HG02870 (cell line): Measurements from ENCODE around the gene RBBP9.
"Not testable (repeated sequence)": the region's sequence is repeated elsewhere in the genome, so short reads cannot be mapped to it uniquely, and the experiment has no call there.

Experiments
- ATAC-seq: cut with Tn5 transposase; IDR thresholded peaks from one replicate; pipeline ENCODE4 v1.9.1; 2021; ENCODE audit warnings: mild to moderate bottlenecking, moderate library complexity; ENCODE audit not compliant: unreplicated experiment

RBBP9 gene

DNA sequence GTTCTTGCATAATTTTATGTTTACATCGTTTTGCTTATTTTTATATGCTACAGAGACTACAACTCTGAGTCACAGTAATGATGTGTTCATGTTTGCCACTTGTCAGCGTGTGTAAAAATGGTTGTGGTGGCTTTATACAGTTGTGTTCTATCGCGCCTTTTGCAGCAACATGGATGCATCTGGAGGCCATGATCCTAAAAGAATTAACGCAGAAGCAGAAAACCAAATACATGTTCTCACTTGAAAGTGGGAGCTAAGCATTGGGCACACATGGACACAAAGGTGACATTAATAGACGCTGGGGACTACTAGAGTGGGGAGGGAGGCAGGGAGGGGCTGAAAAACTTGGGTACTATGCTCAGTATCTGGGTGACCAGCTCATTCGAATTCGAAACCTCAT is 9.7 kb upstream of the RBBP9 start:
- ATAC-seq, result no peak

DNA sequence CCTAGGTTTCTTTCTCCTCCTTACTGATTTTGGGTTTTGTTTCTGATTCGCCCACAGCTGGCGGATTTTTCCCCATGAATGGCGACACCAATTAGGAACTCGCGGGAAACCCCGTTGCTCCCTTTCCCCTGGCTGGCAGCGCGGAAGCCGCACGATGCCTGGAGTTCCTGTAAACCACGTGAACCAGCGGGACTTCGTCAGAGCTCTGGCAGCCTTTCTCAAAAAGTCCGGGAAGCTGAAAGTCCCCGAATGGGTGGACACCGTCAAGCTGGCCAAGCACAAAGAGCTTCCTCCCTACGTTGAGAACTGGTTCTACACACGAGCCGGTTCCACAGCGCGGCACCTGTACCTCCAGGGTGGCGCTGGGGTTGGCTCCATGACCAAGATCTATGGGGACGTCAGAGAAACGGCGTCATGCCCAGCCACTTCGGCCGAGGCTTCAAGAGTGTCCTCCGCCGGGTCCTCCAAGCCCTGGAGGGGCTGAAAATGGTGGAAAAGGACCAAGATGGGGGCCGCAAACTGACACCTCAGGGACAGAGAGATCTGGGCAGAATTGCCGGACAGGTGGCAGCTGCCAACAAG is 7.5 kb upstream of the RBBP9 start:
- ATAC-seq, result no peak

DNA sequence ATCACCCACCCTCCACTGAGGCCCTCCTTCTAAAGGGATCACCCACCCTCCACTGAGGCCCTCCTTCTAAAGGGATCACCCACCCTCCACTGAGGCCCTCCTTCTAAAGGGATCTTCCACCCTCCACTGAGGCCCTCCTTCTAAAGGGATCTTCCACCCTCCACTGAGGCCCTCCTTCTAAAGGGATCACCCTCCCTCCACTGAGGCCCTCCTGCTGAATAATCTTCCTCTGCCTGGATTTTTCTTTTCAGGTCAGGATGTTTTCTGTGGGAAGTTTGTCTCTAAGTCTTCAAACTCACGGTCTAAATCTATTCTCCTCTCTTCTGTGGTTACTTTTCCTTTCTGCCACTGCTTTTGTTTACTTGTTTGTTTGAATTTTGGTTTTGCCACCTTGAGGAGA is 4.6 kb upstream of the RBBP9 start:
- ATAC-seq, result not testable (repeated sequence)

DNA sequence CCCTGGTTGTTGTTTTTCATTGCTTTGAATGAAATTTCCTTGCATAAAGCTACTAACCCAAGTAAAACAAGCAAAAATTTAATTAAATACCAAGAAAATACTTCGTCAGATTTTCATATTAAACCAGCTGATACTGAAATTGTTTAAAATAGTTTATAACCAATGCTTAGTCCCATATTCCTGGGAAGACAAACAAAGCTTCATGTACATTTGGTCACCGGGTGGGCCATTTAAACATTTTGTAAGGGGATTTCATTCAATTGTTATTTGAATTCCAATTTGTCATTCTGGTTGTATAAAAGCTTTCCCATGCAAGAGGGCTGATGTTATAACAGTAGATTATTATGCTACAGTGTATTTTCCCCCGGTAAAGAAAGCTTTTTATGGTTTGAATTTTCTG is 578 bp upstream of the RBBP9 start:
- ATAC-seq, result no peak

DNA sequence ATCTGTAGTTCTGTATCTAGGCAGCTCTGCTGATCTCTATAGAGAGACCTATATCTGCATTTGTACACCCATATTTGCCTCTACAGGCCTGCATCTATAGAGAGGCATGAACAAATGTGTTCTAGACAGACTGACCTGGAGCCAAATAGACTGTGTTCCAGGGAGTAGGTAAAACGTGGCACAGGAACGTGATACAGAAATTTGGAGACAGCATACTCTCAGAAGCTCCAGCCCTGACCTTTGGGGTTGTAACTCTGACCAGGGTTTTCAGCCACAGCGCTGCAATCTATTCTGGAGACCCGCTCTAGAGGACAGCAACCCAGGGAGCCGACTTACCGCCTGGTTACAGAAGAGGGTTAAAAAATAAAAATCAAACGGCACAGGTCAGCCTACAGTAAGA is 983 bp downstream of the RBBP9 start:
- no peak for ATAC-seq

DNA sequence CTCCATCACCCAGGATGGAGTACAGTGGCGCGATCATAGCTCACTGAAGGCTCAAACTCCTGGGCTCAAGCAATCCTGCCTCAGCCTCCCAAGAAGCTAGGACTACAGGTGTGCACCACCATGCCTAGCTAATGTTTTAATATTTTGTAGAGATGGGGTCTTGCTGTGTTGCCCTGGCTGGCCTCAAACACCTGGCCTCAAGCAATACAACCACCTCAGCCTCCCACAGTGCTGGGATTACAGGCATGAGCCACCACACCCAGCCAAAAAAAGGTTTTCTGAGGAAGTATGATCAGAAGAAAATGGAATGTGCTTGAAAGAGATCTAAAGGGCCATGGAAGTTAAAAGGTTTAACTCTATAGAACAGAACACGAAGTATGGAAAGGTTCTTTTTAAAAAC is 8.7 kb downstream of the RBBP9 start:
- ATAC-seq, result no peak

DNA sequence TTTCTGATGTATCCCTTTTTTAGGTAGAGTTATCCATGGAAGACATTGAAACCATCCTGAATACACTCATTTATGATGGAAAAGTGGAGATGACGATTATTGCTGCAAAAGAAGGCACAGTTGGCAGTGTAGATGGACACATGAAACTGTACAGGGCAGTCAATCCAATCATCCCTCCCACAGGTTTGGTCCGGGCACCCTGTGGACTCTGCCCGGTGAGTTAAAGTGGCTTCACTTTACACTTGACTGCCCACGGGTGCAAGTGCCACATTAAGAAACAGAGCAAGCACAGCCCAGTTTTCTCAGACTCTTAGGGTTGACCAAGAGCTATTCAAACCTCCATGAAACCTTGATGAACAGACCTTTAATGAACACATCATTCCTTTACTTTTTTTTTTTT is 15.4 kb downstream of the RBBP9 start:
- no peak for ATAC-seq

DNA sequence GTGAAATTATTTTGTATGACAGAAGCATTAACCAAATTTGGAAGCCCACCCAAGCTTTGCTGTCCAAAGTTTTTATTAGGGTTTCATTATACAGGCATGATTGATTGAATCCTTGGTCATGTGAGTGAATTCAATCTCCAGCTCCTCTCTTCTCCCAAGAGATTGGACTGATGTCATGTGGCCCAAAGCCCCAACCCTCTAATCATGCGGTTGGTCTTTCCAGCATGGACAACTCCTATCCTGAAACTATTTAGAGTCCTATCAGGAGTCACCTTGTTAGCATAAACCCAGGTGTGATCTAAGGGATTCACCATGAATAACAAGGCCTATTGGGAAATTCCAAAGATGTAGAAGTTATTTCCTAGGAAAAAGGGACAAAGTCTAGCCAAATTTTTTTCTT is 19.2 kb downstream of the RBBP9 start:
- ATAC-seq, result no peak

DNA sequence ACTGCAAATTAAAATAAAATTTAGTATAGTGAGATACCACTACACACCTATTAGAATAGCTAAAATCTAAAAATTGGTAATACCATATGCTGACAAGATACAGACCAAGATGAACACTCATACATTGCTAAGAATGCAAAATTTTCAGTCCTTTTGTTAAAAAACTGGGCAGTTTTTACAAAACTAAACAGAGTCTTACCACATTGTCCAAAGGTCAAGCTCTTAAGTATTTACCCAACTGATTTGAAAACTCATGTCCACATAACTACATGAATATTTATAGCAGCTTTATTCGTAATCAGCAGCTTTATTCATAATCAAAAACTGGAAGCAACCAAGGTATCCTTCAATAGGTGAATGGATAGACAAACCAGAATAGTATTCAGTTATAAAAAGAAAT is 19.8 kb downstream of the RBBP9 start:
- ATAC-seq, result no peak

DNA sequence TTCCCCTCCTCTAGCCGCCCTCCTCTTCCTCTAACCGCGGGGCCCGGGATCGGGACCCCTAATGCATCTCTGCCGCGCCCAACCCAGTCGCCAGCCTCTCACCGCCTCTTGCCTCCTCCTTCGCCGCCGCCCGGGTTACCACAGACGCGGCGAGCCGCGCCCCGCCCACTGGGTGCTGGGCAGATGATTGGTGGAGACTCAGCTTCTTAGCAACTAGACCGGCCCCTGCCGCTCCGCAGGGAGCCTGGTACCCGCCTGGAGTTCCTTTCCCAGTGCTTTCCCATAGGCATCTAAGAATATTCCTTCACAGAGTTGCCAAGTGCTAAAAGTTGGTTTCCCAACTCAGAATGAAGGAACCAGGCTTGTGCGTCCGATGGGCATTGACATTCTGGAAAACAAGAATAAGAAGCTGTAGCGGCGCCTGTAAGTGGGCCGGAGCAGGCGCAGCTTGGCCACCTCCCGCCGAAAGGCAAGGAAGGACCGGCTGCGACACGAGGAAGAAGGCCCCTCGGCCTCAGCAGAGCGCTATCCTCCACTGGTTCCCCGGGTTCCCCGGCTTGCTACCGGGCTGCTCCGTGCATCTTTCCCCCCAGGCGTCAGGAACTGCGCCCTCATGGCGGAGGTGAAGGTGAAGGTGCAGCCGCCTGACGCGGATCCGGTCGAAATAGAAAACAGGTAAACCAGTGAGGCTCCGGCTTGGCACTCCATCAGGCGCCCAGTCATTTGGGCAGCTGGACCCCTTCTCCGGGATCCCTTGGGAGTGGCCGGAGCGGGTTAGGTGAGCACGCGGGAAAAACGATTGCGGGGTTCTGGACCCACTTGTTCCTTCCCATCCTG is 29.9 kb downstream of the RBBP9 start, which contains the start of the genes DZANK1 and POLR3F:
DZANK1 (minus strand) TSS at position 137 of the 837 bp plus-strand sequence. CDS start 1,672 bp downstream, outside the sequence.
POLR3F (plus strand) TSS at position 497 of the 837 bp plus-strand sequence; CDS start at position 614, 117 bp downstream.
- ATAC-seq, result peak; percentile 99

DNA sequence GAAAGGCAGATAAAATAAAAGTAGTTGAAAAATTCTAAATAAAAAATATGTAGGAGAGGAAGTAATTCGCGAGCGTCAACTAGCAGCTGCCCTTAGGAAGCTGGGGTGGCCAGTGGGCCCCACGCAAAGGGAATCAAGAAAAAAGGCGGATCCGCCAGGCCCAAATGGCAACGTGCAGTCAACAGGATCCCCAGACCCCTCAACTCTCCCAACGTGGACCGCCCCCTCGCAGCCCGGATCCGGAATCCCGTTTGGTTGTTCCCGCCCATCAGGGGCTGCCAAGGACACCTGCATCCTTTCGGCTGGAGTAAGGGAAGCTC is 30.5 kb downstream of the RBBP9 start:
- ATAC-seq, result peak; percentile 43

DNA sequence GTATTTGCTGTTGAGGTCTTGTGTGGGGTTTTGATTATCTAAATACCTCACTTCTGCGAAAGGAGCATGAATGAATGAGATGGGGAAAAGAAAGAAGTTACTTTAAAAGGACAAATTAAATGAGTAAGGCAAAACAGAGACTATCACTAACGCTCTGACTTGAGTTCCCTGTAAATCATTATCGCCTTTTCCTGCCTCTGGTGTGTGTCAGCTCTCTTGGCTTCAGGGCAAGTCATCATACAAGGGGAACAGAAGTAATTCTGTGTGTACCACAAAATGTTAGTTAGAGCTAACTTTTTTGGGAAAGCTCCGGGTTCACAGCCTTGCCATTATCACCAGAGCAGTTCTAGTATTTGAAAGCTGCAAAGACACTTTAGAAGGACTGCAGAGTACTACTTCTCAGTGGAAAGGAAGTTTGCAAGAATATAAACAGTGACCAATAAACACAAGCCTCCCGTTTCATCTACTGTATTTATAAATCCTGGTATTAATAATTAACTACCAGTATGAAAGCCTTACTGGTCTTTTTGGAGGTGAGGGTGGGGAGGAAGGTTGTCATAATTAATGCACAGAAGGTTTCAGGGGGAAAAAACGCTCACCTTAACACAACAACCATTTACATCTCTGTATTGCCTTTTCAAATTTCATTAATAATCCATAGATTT is 31.4 kb downstream of the RBBP9 start:
- ATAC-seq, result no peak

DNA sequence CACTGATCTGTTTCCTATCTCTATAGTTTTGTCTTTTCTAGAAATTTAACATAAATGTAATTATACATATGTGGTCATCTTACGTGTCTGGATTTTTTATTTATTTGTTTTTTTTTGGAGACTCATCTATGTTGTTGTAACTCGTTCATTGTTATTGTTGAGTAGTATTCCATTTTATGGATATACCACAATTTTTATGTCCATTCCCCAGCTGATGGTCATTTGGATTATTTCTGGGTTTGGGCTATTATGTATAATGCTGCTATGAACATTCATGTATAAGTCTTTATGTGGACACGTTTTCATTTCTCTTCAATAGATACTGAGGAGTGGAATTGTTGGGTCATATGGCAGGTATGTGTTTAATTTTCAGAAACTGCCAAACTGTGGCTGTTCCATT is 40.4 kb downstream of the RBBP9 start:
- ATAC-seq, result no peak

DNA sequence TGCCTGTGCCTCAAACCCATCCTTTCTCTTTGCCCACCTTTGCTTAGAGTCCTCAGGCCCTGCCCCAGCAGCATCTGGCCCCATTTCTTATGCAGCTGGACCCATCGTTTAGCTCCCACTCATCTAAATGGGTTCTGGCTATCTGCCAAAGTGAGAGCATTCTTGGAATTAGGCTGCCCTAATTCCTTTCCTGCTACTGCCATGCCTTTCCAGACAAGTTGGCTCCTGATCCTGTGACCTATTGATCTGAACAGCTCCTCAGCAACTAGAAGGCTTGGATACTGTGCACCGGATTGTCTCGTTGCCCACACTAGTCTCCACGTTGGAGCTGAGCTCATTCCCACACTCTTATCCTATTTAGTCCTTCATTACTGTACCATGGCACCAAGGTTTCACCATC is 53.1 kb downstream of the RBBP9 start:
- no peak for ATAC-seq

DNA sequence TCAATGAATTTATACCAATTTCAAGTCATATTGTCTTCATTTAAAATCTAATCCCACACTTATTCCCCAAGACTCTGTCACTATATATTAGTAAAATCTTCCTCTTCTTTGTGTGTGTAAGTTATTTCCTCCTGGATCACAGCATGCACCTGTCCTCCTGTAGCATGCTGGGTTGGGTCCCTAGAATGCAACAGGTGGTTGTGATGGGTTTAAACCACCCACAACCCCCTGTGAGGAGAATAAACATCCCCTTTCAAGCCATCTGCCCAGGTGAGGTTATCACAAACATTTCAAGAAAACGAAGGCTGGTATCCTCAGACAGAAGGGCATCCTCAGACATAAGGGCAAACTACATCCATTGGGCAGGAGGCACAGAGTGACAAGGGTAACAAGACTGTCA is 56.6 kb downstream of the RBBP9 start:
- no peak for ATAC-seq

DNA sequence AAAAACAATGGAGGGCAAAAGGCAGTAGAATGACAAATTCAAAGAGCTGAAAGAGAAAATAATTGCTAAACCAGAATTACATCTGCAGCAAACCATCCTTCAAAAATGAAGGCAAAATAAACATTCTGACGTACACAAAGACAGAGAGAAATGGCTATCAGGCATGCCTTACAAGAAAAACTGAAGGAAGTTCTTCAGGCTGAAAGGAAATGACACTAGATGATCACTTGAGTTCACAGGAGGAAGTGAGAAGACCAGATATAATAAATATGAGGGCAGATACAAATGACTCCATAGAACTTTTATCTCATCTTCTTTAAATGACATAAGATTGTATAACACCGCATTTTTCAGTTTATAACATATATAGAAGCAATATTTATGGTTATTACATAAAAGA is 60.2 kb downstream of the RBBP9 start:
- no peak for ATAC-seq
